ENCODE results near the gene BDP1.
"Not testable (repeated sequence)": the region's sequence is repeated elsewhere in the genome, so short reads cannot be mapped to it uniquely, and the experiment has no call there.

- TF ChIP-seq, protein P1, sequence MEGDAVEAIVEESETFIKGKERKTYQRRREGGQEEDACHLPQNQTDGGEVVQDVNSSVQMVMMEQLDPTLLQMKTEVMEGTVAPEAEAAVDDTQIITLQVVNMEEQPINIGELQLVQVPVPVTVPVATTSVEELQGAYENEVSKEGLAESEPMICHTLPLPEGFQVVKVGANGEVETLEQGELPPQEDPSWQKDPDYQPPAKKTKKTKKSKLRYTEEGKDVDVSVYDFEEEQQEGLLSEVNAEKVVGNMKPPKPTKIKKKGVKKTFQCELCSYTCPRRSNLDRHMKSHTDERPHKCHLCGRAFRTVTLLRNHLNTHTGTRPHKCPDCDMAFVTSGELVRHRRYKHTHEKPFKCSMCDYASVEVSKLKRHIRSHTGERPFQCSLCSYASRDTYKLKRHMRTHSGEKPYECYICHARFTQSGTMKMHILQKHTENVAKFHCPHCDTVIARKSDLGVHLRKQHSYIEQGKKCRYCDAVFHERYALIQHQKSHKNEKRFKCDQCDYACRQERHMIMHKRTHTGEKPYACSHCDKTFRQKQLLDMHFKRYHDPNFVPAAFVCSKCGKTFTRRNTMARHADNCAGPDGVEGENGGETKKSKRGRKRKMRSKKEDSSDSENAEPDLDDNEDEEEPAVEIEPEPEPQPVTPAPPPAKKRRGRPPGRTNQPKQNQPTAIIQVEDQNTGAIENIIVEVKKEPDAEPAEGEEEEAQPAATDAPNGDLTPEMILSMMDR (IDR thresholded peaks at IDR 0.05): not testable (repeated sequence)
- TF ChIP-seq POLR2A (IDR thresholded peaks at IDR 0.05): not testable (repeated sequence)
These were observed 154.5 kb downstream of the BDP1 start for GRCh38 chr5:71609916-71610315.
